Activated naive CD8-positive, alpha-beta T cell treated with anti-CD3 and anti-CD28 coated beads, Interleukin-2, amount 50 U/mL, for 24 hours (primary cell): ENCODE results near the gene ZNF638.

Source experiments
- ATAC-seq: fragments of 150-1000 bp; cut with Tn5 transposase; one replicate; pipeline ENCODE4 v1.10.0; 2021
- DNase-seq: peaks from one replicate; pipeline ENCODE4 v3.0.0; 2021
- H3K27ac Mint-ChIP-seq: one replicate; pipeline ENCODE4 v1.8.0; 2021; ENCODE audit warnings: mild to moderate bottlenecking, mixed read lengths
- H3K27me3 Mint-ChIP-seq: one replicate; pipeline ENCODE4 v1.8.0; 2021; ENCODE audit warnings: mixed read lengths
- H3K36me3 Mint-ChIP-seq: one replicate; pipeline ENCODE4 v1.8.0; 2021; ENCODE audit warnings: low read depth, mixed read lengths
- H3K4me1 Mint-ChIP-seq: one replicate; pipeline ENCODE4 v1.8.0; 2021; ENCODE audit warnings: mixed read lengths
- H3K4me3 Mint-ChIP-seq: one replicate; pipeline ENCODE4 v1.8.0; 2021; ENCODE audit warnings: mild to moderate bottlenecking, moderate library complexity, mixed read lengths
- H3K9me3 Mint-ChIP-seq: one replicate; pipeline ENCODE4 v1.8.0; 2021; ENCODE audit warnings: mixed read lengths

ZNF638 gene

DNA sequence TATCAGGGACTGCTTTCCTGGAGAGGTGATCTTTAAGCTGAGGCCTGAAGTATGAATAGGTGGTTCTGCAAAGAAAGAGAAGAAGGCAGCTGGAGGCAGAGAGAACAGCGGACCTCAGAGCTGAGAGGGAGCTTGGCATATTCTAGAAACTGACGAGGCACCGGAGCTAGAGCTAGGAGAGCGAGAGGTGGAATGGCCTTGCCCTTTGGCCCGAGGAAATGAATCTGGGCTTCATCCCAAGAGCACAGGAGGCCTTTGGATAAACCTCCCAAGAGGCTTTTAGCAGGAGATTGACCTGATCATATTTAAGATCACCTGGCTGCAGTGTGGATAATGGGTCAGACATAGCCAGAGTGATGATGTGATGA lies 129.7 kb downstream of the ZNF638 start:
- Mint-ChIP-seq H3K27me3 (peaks cover 5% of the 10 kb centered on the region), H3K36me3 (no peaks in the 10 kb centered on the region), H3K9me3 (no peaks in the 10 kb centered on the region), H3K4me1 (peaks cover 1% of the 10 kb centered on the region), H3K27ac (no peak overlapping the region), H3K4me3 (no peak overlapping the region)
- DNase-seq: no peak
- no peak for ATAC-seq

DNA sequence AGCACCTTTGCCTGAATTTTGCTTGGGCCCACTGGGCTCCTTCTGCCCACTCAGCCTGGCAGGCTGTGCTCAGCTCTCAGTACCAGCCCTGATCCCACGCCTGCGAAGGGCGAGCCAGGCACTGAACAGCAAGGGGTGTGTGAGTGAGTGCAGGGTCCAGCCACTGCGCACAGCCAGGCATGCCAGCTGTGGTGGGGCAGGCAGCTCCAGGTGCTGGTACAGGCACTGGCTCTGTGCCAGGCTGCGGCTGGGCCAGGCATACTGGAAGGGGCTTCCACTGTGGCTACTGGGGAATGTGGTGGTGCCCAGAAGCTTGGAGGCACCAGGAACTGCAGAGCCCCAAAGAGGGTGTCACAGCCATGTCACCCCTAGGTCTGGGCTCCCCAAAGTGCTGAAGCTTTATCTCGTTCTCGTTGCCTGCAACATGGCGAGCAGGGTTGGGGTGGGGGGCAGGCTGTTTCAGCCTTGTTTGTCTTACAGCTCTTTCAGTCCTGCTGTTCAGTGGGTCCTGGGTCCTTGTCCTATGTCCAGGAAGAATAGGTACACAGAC lies 130.5 kb downstream of the ZNF638 start:
- no peak for ATAC-seq
- H3K4me3 Mint-ChIP-seq: no peak overlapping the region
- H3K36me3 Mint-ChIP-seq: no peaks in the 10 kb centered on the region
- peaks cover 8% of the 10 kb centered on the region for H3K27me3 Mint-ChIP-seq
- peaks cover 5% of the 10 kb centered on the region for H3K4me1 Mint-ChIP-seq
- no peaks in the 10 kb centered on the region for H3K9me3 Mint-ChIP-seq
- no peak overlapping the region for H3K27ac Mint-ChIP-seq
- DNase-seq: no peak

DNA sequence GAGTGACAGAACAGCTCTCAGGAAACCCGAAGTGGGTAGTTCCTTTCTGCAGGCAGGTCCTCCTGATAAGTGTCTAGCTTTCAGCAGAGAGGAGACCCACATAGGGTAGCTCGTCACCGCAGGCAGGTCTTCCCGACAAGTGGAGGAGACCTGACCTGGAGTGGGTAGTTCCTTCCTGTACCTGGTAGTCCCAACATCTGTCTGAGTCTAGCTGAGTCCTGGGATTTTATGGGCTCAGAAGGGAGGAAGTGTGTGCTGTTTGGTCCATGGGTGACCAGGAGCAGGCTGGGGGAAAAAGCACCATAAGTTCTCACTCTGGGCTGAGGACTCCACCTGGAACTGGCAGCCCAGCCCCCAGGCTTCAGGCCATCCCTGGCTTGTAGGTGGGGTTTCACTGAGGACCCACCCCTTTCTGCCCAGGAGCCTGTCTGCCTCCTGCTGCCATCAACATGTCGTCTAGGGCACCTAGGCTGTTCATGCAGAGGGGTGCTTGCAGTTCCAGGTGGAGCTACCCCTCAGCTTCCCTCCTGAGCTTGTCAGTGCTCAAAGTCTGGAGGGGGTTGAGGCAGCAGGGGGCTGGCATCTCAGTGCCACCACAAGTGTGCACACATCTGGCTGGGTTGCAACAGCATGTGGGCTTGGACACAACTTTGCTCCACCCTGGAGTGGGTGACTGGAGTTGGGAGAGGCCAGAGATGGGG lies 131.2 kb downstream of the ZNF638 start:
- ATAC-seq (no peak), DNase-seq (no peak)
- Mint-ChIP-seq H3K36me3 (no peaks in the 10 kb centered on the region), H3K9me3 (no peaks in the 10 kb centered on the region), H3K27me3 (peaks cover 11% of the 10 kb centered on the region), H3K4me1 (peaks cover 6% of the 10 kb centered on the region), H3K27ac (no peak overlapping the region), H3K4me3 (no peak overlapping the region)

GRCh38 chr2:71463342-71463654 lies 131.7 kb downstream of the ZNF638 start:
- ATAC-seq: no peak

DNA sequence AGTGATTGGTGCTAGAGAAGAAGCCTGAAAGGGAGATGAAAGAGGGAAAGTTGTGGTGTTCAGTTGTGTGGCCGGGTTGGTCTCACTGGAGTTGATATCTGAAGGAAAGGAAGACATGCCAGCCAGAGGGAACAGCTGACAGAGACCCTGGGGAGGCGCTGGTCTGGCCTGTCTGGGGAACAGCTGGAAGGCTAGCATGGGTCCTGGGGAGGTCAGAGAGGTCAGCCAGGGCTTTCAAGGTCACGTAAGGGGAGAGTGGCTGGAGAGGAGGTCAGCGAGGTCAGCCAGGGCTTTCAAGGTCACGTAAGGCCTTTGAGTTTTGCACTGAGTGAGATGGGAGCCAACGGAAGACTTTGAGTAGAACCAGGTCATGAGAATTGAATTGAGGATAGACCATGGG lies 132.8 kb downstream of the ZNF638 start:
- Mint-ChIP-seq H3K4me3 (no peak overlapping the region), H3K27ac (no peak overlapping the region), H3K4me1 (peaks cover 6% of the 10 kb centered on the region), H3K9me3 (no peaks in the 10 kb centered on the region), H3K27me3 (peaks cover 26% of the 10 kb centered on the region), H3K36me3 (no peaks in the 10 kb centered on the region)
- DNase-seq (no peak), ATAC-seq (no peak)

More at GRCh38 chr2:71463342-71463654, 131.7 kb downstream of the ZNF638 start:
- H3K27ac Mint-ChIP-seq: no peak overlapping the region
- peaks cover 6% of the 10 kb centered on the region for H3K4me1 Mint-ChIP-seq
- H3K36me3 Mint-ChIP-seq: no peaks in the 10 kb centered on the region
- peaks cover 16% of the 10 kb centered on the region for H3K27me3 Mint-ChIP-seq
- H3K4me3 Mint-ChIP-seq: no peak overlapping the region
- DNase-seq: no peak
- no peaks in the 10 kb centered on the region for H3K9me3 Mint-ChIP-seq

DNA sequence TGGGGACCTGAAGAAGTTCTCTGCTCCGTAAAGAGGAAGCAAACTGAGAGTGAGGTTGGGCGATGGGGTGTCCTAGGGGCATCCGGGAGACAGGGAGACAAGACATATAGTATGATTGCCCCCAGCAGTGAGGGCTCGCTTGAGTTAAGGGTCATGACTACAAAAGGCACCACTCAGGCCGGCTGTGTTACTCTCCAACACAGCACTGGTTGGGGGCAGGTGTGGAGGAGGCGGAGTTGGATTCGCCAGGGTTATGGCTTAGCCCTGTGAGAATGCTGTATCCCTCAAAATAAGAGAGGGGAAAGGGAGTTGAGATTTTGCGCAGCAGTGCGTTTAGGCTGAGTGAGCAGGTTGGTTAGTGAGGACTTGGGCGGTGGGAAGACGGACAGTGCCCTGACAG lies 133.8 kb downstream of the ZNF638 start:
- Mint-ChIP-seq H3K36me3 (no peaks in the 10 kb centered on the region), H3K4me1 (peaks cover 6% of the 10 kb centered on the region), H3K9me3 (no peaks in the 10 kb centered on the region), H3K27me3 (peaks cover 32% of the 10 kb centered on the region), H3K27ac (no peak overlapping the region), H3K4me3 (no peak overlapping the region)
- ATAC-seq (no peak), DNase-seq (no peak)

- peaks cover 34% of the 10 kb centered on the region for H3K27me3 Mint-ChIP-seq
- no peaks in the 10 kb centered on the region for H3K36me3 Mint-ChIP-seq
- ATAC-seq (no peak), DNase-seq (no peak)
- H3K27ac Mint-ChIP-seq: no peak overlapping the region
- no peaks in the 10 kb centered on the region for H3K9me3 Mint-ChIP-seq
- H3K4me1 Mint-ChIP-seq: peaks cover 6% of the 10 kb centered on the region
- no peak overlapping the region for H3K4me3 Mint-ChIP-seq
Observed at GRCh38 chr2:71465961-71466300, 134.3 kb downstream of the ZNF638 start.

DNA sequence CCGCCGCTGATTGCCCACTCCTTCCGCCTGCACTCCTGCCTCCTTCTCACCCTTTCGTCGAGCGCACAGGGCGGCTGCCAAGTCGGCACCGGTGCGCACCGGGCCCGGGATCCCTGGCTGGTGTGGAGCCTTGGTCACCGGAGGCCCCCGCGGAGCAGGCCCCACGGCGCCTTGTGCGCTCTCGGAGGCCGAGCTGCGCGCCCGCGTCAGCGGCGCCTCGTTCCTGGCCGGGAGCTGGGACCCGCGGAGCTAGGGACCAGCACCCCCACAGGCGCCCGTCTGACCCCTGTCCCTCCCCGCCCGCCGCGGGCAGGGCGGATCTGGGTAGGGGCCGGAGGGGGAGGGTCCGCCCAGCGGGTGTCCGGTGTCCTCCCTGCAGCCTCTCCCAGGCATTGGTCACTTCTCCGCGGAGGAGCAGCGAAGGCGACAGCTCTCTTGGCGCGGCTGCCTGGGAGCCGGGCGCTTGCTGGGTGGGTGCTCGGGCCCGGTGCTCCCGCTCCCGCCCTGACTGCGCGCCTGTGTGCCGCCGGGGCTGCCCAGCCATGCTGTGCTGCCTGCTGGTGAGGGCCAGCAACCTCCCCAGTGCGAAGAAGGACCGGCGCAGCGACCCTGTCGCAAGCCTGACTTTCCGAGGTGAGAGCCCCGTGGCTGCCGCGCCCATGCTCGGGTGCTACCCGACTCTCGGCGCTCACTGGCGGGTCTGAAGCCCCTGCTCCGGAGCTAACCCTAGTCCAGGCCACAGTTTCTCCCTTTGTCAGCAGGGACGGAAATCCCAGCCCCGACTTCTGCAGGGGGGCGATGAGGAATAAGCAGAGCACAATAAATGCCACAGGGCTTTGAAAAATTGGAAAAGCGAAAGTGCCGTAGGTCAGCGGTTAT lies 135.0 kb downstream of the ZNF638 start:
- peaks cover 6% of the 10 kb centered on the region for H3K4me1 Mint-ChIP-seq
- peaks cover 34% of the 10 kb centered on the region for H3K27me3 Mint-ChIP-seq
- H3K4me3 Mint-ChIP-seq: peak overlapping the region; percentile 75
- H3K9me3 Mint-ChIP-seq: no peaks in the 10 kb centered on the region
- ATAC-seq (peak; percentile 12), DNase-seq (no peak)
- H3K36me3 Mint-ChIP-seq: no peaks in the 10 kb centered on the region
- no peak overlapping the region for H3K27ac Mint-ChIP-seq

DNA sequence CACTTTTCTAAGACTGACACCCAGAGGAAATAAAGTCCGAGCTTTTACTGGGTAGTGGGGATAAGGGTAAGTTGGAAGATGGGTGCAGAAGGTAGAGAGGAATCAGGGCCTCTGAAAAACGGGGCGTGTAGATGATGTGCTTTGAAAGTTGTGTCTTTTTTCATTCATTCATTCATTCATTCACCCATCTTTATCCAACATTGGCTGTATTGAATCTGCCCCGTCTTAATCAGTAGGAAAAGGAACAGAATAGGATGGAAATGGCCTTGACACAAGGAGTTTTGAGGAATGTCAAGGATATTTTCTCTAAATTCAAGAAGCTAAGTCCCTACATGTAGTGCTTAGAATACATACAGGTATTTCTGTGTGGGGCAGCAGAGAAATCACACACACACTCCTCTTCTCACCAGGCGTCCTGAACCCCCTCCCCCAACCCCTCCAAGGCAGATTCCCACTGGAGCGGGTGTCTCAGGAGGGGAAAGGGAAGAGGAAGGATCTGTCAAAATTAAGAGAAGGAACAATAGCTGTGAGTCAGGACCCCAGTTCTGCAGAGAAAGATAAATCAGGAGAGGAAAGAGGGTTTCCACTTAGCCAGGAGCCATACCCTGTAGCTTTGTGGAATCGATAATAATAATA lies 135.7 kb downstream of the ZNF638 start:
- H3K27me3 Mint-ChIP-seq: peaks cover 34% of the 10 kb centered on the region
- no peak overlapping the region for H3K27ac Mint-ChIP-seq
- peak overlapping the region; percentile 75 for H3K4me3 Mint-ChIP-seq
- ATAC-seq (no peak), DNase-seq (no peak)
- H3K36me3 Mint-ChIP-seq: no peaks in the 10 kb centered on the region
- no peaks in the 10 kb centered on the region for H3K9me3 Mint-ChIP-seq
- peaks cover 6% of the 10 kb centered on the region for H3K4me1 Mint-ChIP-seq

DNA sequence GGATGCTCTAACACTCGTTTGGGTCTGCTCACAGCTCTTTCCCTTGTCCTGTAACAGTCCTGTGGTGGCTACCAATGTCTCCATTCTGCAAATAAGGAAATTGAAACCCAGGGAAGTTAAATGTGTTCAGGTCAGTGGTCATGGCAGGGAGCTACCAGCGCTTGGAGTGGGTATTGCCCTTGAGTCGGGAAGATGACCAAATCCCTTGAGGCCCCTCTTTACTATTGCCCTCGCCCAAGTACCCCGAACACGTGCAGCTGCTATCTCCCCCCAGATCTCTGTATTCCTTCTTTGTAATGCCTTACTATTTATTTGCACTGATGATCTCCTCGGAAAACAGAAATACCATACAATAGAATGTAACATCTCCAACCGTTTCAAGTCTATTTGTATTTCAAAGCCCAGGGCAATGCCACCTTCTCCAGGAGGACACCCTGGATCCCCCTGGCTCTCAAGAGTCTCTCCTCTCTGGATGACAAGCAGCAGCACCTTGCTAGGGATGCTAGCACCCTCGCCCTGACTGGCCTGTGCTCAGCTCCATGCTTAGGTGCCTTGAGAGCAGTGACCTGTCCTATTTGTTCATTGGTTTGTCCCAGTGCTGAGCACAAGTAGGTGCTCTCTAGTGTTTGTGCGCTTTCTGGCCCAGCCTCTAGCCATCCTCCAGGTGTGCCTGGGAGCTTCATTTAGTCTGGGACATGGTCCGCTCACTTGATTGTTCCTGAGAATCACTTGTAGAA lies 136.9 kb downstream of the ZNF638 start:
- Mint-ChIP-seq H3K4me1 (peaks cover 6% of the 10 kb centered on the region), H3K27ac (no peak overlapping the region), H3K36me3 (no peaks in the 10 kb centered on the region), H3K4me3 (no peak overlapping the region), H3K27me3 (peaks cover 37% of the 10 kb centered on the region), H3K9me3 (no peaks in the 10 kb centered on the region)
- ATAC-seq (no peak), DNase-seq (no peak)

DNA sequence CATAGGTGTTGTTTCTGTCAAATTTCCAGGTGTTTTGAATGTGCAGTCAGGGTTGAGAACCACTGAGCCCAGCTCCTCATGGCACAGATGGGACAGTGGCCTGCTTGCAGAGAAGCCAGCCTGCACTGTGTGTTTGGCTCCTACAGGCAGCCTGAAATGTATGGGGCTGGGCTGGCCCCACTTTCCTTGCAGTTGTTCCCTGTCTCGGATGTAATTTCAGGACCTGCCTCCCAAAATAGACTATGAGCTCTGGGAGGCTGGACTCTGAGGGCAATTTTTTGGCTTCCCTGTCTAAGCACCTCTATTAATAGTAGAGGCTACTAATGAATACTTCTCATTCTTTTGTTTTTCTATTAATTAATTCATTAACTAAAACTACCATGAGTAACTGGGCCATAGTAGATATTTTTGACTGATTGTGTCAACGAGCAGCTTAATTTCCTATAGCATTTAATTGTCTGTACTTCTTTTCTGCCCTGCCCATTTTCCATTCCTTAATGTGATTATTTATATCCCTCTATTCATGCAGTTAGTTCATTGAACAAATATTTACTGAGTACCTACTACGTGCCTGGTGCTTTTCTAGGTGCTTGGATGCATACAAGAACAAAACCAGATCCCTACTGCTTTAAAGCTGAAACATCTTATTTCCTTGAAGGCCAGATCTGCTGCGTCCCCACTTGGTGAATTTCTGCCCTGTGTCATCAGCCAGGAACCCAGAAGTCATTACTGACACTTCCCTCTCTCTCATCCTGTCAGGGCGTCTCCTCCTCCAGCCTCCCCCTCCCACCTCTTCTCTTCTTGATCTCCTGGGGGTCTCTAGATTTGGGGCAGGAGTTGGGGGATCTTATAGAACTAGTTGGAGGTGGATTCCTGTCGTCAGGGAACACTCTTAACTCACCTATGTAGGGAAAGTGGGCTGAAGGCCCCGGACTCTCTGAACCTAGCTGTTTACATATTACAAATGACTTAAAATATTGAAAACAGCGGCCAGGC lies 138.1 kb downstream of the ZNF638 start:
- Mint-ChIP-seq H3K9me3 (no peaks in the 10 kb centered on the region), H3K27ac (no peak overlapping the region), H3K4me1 (peaks cover 6% of the 10 kb centered on the region), H3K27me3 (peaks cover 37% of the 10 kb centered on the region), H3K36me3 (no peaks in the 10 kb centered on the region), H3K4me3 (no peak overlapping the region)
- ATAC-seq: no peak
- DNase-seq: no peak

DNA sequence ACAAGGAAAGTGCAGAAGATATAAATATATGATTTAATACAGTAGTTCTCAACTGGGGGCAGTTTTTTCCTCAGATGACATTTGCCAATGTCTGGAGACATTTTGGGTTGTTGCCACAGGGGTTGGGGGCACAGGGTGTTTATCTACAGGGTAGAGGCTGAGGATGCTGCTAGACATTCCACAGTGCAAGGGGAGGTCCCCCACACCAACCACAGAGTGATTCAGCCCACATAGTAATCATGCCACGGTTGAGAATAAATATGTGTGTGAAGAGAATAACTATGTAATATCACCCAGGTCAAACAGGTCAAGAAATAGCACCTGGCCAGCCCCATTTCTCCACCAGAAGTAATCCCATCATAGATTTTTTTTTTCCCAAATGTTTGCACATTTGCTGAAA lies 139.7 kb downstream of the ZNF638 start:
- Mint-ChIP-seq H3K4me3 (no peak overlapping the region), H3K36me3 (no peaks in the 10 kb centered on the region), H3K27me3 (peaks cover 41% of the 10 kb centered on the region), H3K9me3 (no peaks in the 10 kb centered on the region), H3K27ac (no peak overlapping the region), H3K4me1 (peaks cover 6% of the 10 kb centered on the region)
- peak; percentile 88 for ATAC-seq
- no peak for DNase-seq

DNA sequence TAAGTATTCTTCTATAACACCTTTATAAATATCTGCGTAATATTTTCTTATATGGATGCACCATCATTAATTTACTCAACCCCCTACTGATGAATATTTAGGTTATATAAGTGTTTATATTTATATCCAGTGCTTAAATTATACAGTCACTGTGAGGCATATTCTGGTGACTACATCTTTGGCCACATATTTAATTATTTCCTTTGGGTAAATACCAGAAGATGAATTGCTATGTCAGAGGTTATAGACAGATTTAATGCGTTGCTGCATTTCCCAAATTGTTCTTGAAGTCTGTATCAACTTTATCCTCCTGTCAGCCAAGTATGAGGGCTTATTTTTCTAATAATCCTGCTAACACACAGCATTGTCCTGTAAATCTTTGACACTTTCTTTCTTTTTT lies 140.4 kb downstream of the ZNF638 start:
- Mint-ChIP-seq H3K4me3 (no peak overlapping the region), H3K36me3 (no peaks in the 10 kb centered on the region), H3K27ac (no peak overlapping the region), H3K27me3 (peaks cover 38% of the 10 kb centered on the region), H3K9me3 (no peaks in the 10 kb centered on the region), H3K4me1 (peaks cover 3% of the 10 kb centered on the region)
- no peak for ATAC-seq
- DNase-seq: no peak
